GM12878 (cell line): ENCODE results near the gene PLPPR1. TPM values are rescaled to one million over a fixed set of nuclear protein-coding genes. Genes with fewer than 3 reads are reported as not detected.

Source experiments
- ATAC-seq: fragments of 200-7000 bp; cut with Tn5 transposase; 3 replicates; pipeline ENCODE4 v1.9.1; 2020; ENCODE audit warnings: mild to moderate bottlenecking, moderate library complexity
- BruUV-seq: library from RNA; stranded (reverse); fragments of 400-500 nt; replicated peaks from 2 replicates; lab custom pipeline; 2021; lab: Mats Ljungman, UMichigan
- CTCF ChIA-PET: fragments of 300-600 bp; sonication (Branson Sonifier 250); formaldehyde crosslinking; extraction: SDS; loops from one replicate; lab custom pipeline; 2021; ENCODE audit warnings: inconsistent platforms; lab: Yijun Ruan, JAX
- POLR2A ChIA-PET: fragments of 350-600 bp; formaldehyde crosslinking; extraction: SDS; loops from one replicate; lab custom pipeline; 2021; ENCODE audit warnings: inconsistent platforms; lab: Charles Lee
- RAD21 ChIA-PET: fragments of 300-600 bp; sonication (Branson Sonifier 250); formaldehyde crosslinking; loops from one replicate; lab custom pipeline; 2023; ENCODE audit warnings: antibody characterized with exemption; ENCODE audit not compliant: unreplicated experiment; lab: Charles Lee
- SMC1A ChIA-PET: fragments of 300-600 bp; sonication (Branson Sonifier 250); formaldehyde crosslinking; loops from one replicate; lab custom pipeline; 2023; ENCODE audit not compliant: unreplicated experiment, uncharacterized antibody; lab: Charles Lee
- DNase-seq: peaks from one replicate; pipeline ENCODE4 v3.0.0-alpha.2; 2011; ENCODE audit warnings: low read depth, low spot score
- FAIRE-seq: peaks from 3 replicates; lab custom pipeline; 2011; peaks lifted over from hg19 to GRCh38; lab: Jason Lieb, UNC
- H2AFZ ChIP-seq: 2 replicates; pipeline ENCODE4 v1.6.0; 2011; ENCODE audit warnings: low read depth, low read length, control low read depth; ENCODE audit not compliant: control insufficient read depth
- H3K27ac ChIP-seq: 2 replicates; pipeline ENCODE4 v1.5.1; 2011; ENCODE audit warnings: control low read depth; ENCODE audit not compliant: control insufficient read depth, insufficient read depth
- H3K27me3 ChIP-seq, 2 experiments: replicated peaks in 1 of 2; 2 replicates each; pipeline versions ENCODE4 v1.6.0 to v1.6.1; 2011; ENCODE audit warnings: low read length in 1 of 2; ENCODE audit not compliant: control insufficient read depth in 2 of 2, insufficient read depth in 2 of 2
- H3K36me3 ChIP-seq, 2 experiments: 2 replicates each; pipeline ENCODE4 v1.5.1; 2011; ENCODE audit warnings: low read length in 1 of 2; ENCODE audit not compliant: control insufficient read depth in 2 of 2, insufficient read depth in 2 of 2
- H3K4me1 ChIP-seq: 2 replicates; pipeline ENCODE4 v1.6.1; 2011; ENCODE audit warnings: mild to moderate bottlenecking, low read length, moderate library complexity, mixed read lengths; ENCODE audit not compliant: control insufficient read depth, insufficient read depth
- H3K4me2 ChIP-seq: 2 replicates; pipeline ENCODE4 v1.6.0; 2011; ENCODE audit warnings: control low read depth; ENCODE audit not compliant: control insufficient read depth, insufficient read depth
- H3K4me3 ChIP-seq: fragments of 200-600 bp; sonication (generic); 2 replicates; pipeline ENCODE4 v1.5.1; 2016
- H3K79me2 ChIP-seq: 2 replicates; pipeline ENCODE4 v1.6.0; 2011; ENCODE audit warnings: low read length; ENCODE audit not compliant: control insufficient read depth, insufficient read depth
- H3K9ac ChIP-seq: 2 replicates; pipeline ENCODE4 v1.8.0; 2011; ENCODE audit warnings: low read length, control low read depth, mixed read lengths; ENCODE audit not compliant: control insufficient read depth, insufficient read depth
- H3K9me3 ChIP-seq: replicated peaks from 3 replicates; pipeline ENCODE4 v1.5.1; 2011; ENCODE audit warnings: mild to moderate bottlenecking, low read length; ENCODE audit not compliant: control insufficient read depth, insufficient read depth
- H4K20me1 ChIP-seq: 2 replicates; pipeline ENCODE4 v1.6.0; 2011; ENCODE audit not compliant: control insufficient read depth, insufficient read depth
- CBX5 ChIP-seq: sonication (generic); IDR thresholded peaks from 2 replicates; pipeline ENCODE4 v1.6.1; 2016; ENCODE audit warnings: low read depth, moderate library complexity, mild to moderate bottlenecking, inconsistent platforms
- CHD1 ChIP-seq: IDR thresholded peaks from 2 replicates; pipeline ENCODE4 v1.6.1; 2012; ENCODE audit warnings: low read depth, low read length, improper control_type of control experiment
- E4F1 ChIP-seq: fragments of 450-650 bp; IDR thresholded peaks from 2 replicates; pipeline ENCODE4 v1.6.1; 2018; ENCODE audit warnings: borderline replicate concordance, mild to moderate bottlenecking; ENCODE audit not compliant: partially characterized antibody
- GATAD2B ChIP-seq: fragments of 450-650 bp; conservative IDR thresholded peaks from 2 replicates; pipeline ENCODE4 v1.6.1; 2017; ENCODE audit warnings: low read depth, mild to moderate bottlenecking, moderate library complexity
- HDAC6 ChIP-seq: fragments of 200-600 bp; sonication (generic); IDR thresholded peaks from one replicate; pipeline ENCODE4 v1.8.0; 2017; ENCODE audit warnings: antibody characterized with exemption; ENCODE audit not compliant: unreplicated experiment
- HSF1 ChIP-seq: fragments of 150-350 bp; IDR thresholded peaks from 2 replicates; pipeline ENCODE4 v1.6.1; 2014; ENCODE audit warnings: mild to moderate bottlenecking, low read depth, low read length
- MYC ChIP-seq: IDR thresholded peaks from 2 replicates; pipeline ENCODE4 v1.6.1; 2011; ENCODE audit warnings: mild to moderate bottlenecking, low read length, moderate library complexity, inconsistent platforms; ENCODE audit not compliant: insufficient read depth, insufficient replicate concordance, insufficient read length, severe bottlenecking
- NFIC ChIP-seq: IDR thresholded peaks from 2 replicates; pipeline ENCODE4 v1.6.1; 2012; ENCODE audit warnings: low read depth, mild to moderate bottlenecking, inconsistent platforms, low read length, moderate library complexity
- PAX8 ChIP-seq: fragments of 450-650 bp; IDR thresholded peaks from 2 replicates; pipeline ENCODE4 v1.6.1; 2017; ENCODE audit warnings: mild to moderate bottlenecking, moderate library complexity
- USF1 ChIP-seq: IDR thresholded peaks from 2 replicates; pipeline ENCODE4 v1.6.1; 2011; ENCODE audit warnings: borderline replicate concordance, low read depth, mild to moderate bottlenecking, moderate library complexity, mixed read lengths, low read length; ENCODE audit not compliant: insufficient read depth; ENCODE audit errors: extremely low read length
- ZNF274 ChIP-seq: IDR thresholded peaks from one replicate; pipeline ENCODE4 v1.8.0; 2011; ENCODE audit not compliant: insufficient read length, insufficient read depth
- ZSCAN29 ChIP-seq: fragments of 450-650 bp; IDR thresholded peaks from 2 replicates; pipeline ENCODE4 v1.6.1; 2017; ENCODE audit warnings: mild to moderate bottlenecking, moderate library complexity
- WGBS: methylation state at CpG from one replicate; pipeline ENCODE4 v1.1.6; 2016; ENCODE audit warnings: low lambda C conversion rate; ENCODE audit not compliant: insufficient replicate concordance, insufficient coverage; ENCODE audit errors: missing lambda C conversion rate; 5-methylcytosine and 5-hydroxymethylcytosine counted together
- in situ Hi-C: fragments of 300-500 bp; cut with MboI; formaldehyde crosslinking; loops from 9 replicates; pipeline ENCODE4 v1.14.3; 2018; ENCODE audit warnings: mixed read lengths
- intact Hi-C: fragments of 100-400 bp; cut with micrococcal nuclease; formaldehyde crosslinking; loops from one replicate; pipeline ENCODE4 v1.14.2; 2022; ENCODE audit not compliant: unreplicated experiment
- polyA plus RNA-seq, 11 experiments: library from polyadenylated mRNA; depleted of rRNA in 4 of 11; unstranded in 6 of 11; stranded (reverse) in 5 of 11; fragments of >200 nt; fragmentation: Nextera tagmentation in 4 of 11; fragmentation: Illumina TruSeq in 1 of 11; extraction: Ambion mirVana in 4 of 11; extraction: Trizol in 1 of 11; gene quantifications; 1 replicate in 1 of 11; 2 replicates in 10 of 11; pipeline versions ENCODE4 v1.2.1 to v1.2.3, GENCODE V29; 2011 to 2016; ENCODE audit warnings: inconsistent platforms in 2 of 11, missing spikeins in 2 of 11, low read depth in 1 of 11
- total RNA-seq, 4 experiments: library from RNA; depleted of rRNA in 3 of 4; stranded (reverse); fragments of >200 nt in 3 of 4; fragmentation: Illumina TruSeq in 1 of 4; extraction: Trizol in 1 of 4; gene quantifications; 2 replicates each; pipeline versions ENCODE4 v1.2.1 to v1.2.3, GENCODE V29; 2013 to 2021
- TF ChIP-seq, protein P1 (sequence below), 3 experiments: IDR thresholded peaks in 2 of 3; conservative IDR thresholded peaks in 1 of 3; 2 replicates each; pipeline ENCODE4 v1.5.1; 2011; ENCODE audit warnings: low read depth in 3 of 3, low read length in 3 of 3, mild to moderate bottlenecking in 3 of 3, control low read depth in 2 of 3, moderate library complexity in 2 of 3, inconsistent platforms in 1 of 3, mixed read lengths in 1 of 3; ENCODE audit not compliant: control insufficient read depth in 2 of 3, insufficient read depth in 1 of 3; ENCODE audit errors: extremely low read depth in 1 of 3

PLPPR1 gene
- total and polyA plus RNA-seq, 10 of the 15 experiments (the other 5 are each of a cell fraction or from before 2014, with no cell fraction given), result 0.69 TPM; not detected in 9

GRCh38 chr9:101275769-101276250 is 247.3 kb downstream of the PLPPR1 start:
- ChIA-PET POLR2A (no interaction called here), RAD21 (no interaction called here), CTCF (no interaction called here), SMC1A (interaction anchor here (1.4 kb wide), 1 partner anchor 34 kb away, joined by 3 read pairs; no protein-coding TSS in a partner anchor)
- H3K36me3 ChIP-seq, result no peaks in the 10 kb centered on the region
- in situ Hi-C loops, result no loop called here
- no TSS peak for BruUV-seq
- H3K27me3 ChIP-seq, result no peaks in the 10 kb centered on the region
- H3K4me2 ChIP-seq, result no peak overlapping the region
- no peak overlapping the region for H2AFZ ChIP-seq
- no peaks in the 10 kb centered on the region for H3K9me3 ChIP-seq
- H3K9ac ChIP-seq, result no peak overlapping the region
- no peaks in the 10 kb centered on the region for H4K20me1 ChIP-seq
- WGBS, result 57% methylated on average over 6 of the region's 6 CpGs
- H3K27ac ChIP-seq, result no peak overlapping the region
- ATAC-seq (no peak), DNase-seq (no peak), FAIRE-seq (no peak)
- intact Hi-C loops, result no loop called here
- no peaks in the 10 kb centered on the region for H3K79me2 ChIP-seq
- no peaks in the 10 kb centered on the region for H3K4me1 ChIP-seq
- no peak overlapping the region for H3K4me3 ChIP-seq
- no peak for TF ChIP-seq PAX8
- TF ChIP-seq HSF1, result no peak
- TF ChIP-seq GATAD2B, result no peak
- no peak for TF ChIP-seq CBX5
- TF ChIP-seq CHD1, result no peak
- no peak for TF ChIP-seq ZNF274
- TF ChIP-seq HDAC6, result no peak
- no peak for TF ChIP-seq MYC
- TF ChIP-seq NFIC, result no peak
- no peak for TF ChIP-seq E4F1
- TF ChIP-seq USF1, result no peak
- TF ChIP-seq, protein P1, sequence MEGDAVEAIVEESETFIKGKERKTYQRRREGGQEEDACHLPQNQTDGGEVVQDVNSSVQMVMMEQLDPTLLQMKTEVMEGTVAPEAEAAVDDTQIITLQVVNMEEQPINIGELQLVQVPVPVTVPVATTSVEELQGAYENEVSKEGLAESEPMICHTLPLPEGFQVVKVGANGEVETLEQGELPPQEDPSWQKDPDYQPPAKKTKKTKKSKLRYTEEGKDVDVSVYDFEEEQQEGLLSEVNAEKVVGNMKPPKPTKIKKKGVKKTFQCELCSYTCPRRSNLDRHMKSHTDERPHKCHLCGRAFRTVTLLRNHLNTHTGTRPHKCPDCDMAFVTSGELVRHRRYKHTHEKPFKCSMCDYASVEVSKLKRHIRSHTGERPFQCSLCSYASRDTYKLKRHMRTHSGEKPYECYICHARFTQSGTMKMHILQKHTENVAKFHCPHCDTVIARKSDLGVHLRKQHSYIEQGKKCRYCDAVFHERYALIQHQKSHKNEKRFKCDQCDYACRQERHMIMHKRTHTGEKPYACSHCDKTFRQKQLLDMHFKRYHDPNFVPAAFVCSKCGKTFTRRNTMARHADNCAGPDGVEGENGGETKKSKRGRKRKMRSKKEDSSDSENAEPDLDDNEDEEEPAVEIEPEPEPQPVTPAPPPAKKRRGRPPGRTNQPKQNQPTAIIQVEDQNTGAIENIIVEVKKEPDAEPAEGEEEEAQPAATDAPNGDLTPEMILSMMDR (IDR thresholded peaks at IDR 0.05 in 2 of 3, conservative IDR thresholded peaks at IDR 0.05 in 1 of 3; ENCODE audit: control insufficient read depth in 2 of 3, extremely low read depth in 1 of 3, insufficient read depth in 1 of 3, low read depth in 3 of 3, low read length in 3 of 3), result no peak
- no peak for TF ChIP-seq ZSCAN29
